HCT116 (cell line): Measurements from ENCODE around the gene ZNF576. TPM values are rescaled to one million over a fixed set of nuclear protein-coding genes. Genes with fewer than 3 reads are reported as not detected.

Experiments
- ATAC-seq: fragments of 200-7000 bp; cut with Tn5 transposase; 2 replicates; pipeline ENCODE4 v1.9.1; 2020; ENCODE audit warnings: mild to moderate bottlenecking, moderate library complexity
- BruUV-seq: library from RNA; stranded (reverse); fragments of 400-500 nt; replicated peaks from 2 replicates; lab custom pipeline; 2021; lab: Mats Ljungman, UMichigan
- CTCF ChIA-PET: fragments of 300-600 bp; sonication (Branson Sonifier 250); formaldehyde crosslinking; loops from one replicate; lab custom pipeline; 2021; ENCODE audit warnings: antibody characterized with exemption; lab: Charles Lee
- POLR2A ChIA-PET: fragments of 300-600, 350-600 bp; sonication (Branson Sonifier 250); formaldehyde crosslinking; loops from one replicate; lab custom pipeline; 2021; ENCODE audit warnings: antibody characterized with exemption; lab: Charles Lee
- RAD21 ChIA-PET, 2 experiments: fragments of 300-600 bp; sonication (Branson Sonifier 250); formaldehyde crosslinking; loops; one replicate each; lab custom pipeline; 2023; ENCODE audit warnings: low total read pairs in 2 of 2; ENCODE audit not compliant: uncharacterized antibody in 2 of 2, unreplicated experiment in 2 of 2, low non-redundant PET in 1 of 2; lab: Charles Lee
- DNase-seq: peaks from one replicate; pipeline ENCODE4 v3.0.0-alpha.2; 2010; ENCODE audit warnings: low read depth, low spot score
- H2AFZ ChIP-seq: fragments of 200-600 bp; shearing (Covaris generic), sonication (generic); 2 replicates; pipeline ENCODE4 v1.6.1; 2017; ENCODE audit warnings: low read depth, mixed run types, mixed read lengths, antibody characterized with exemption, low read length; ENCODE audit not compliant: poor library complexity, severe bottlenecking
- H3K27ac ChIP-seq: 2 replicates; pipeline ENCODE4 v1.5.1; 2012; ENCODE audit warnings: low read depth, low read length
- H3K27me3 ChIP-seq: fragments of 200-600 bp; sonication (generic); 2 replicates; pipeline ENCODE4 v1.6.1; 2016; ENCODE audit warnings: mixed run types, low read length, mixed read lengths; ENCODE audit not compliant: insufficient read depth
- H3K36me3 ChIP-seq, 2 experiments: fragments of 200-500 bp in 1 of 2; fragments of 200-600 bp in 1 of 2; sonication (Bioruptor generic) in 1 of 2; sonication (generic) in 1 of 2; 2 replicates each; pipeline versions ENCODE4 v1.5.1 to v1.6.1; 2014 to 2016; ENCODE audit warnings: low read length in 2 of 2, inconsistent platforms in 1 of 2, mixed read lengths in 1 of 2, mixed run types in 1 of 2; ENCODE audit not compliant: insufficient read depth in 2 of 2, control insufficient read depth in 1 of 2
- H3K4me1 ChIP-seq, 2 experiments: fragments of 200-600 bp in 1 of 2; sonication (generic) in 1 of 2; 2 replicates each; pipeline versions ENCODE4 v1.5.1 to v1.6.1; 2012 to 2017; ENCODE audit warnings: low read length in 2 of 2, inconsistent platforms in 1 of 2, mild to moderate bottlenecking in 1 of 2, mixed read lengths in 1 of 2, mixed run types in 1 of 2, moderate library complexity in 1 of 2; ENCODE audit not compliant: insufficient read depth in 2 of 2, control insufficient read depth in 1 of 2
- H3K4me2 ChIP-seq: fragments of 200-600 bp; sonication (generic); 2 replicates; pipeline ENCODE4 v1.6.1; 2017; ENCODE audit warnings: mixed run types, low read length, mixed read lengths
- H3K4me3 ChIP-seq, 2 experiments: fragments of 200-600 bp in 1 of 2; sonication (generic) in 1 of 2; replicated peaks in 1 of 2; 2 replicates each; pipeline ENCODE4 v1.5.1; 2011 to 2016; ENCODE audit warnings: low read length in 2 of 2, control low read depth in 1 of 2, low read depth in 1 of 2, mild to moderate bottlenecking in 1 of 2, mixed read lengths in 1 of 2, mixed run types in 1 of 2
- H3K79me2 ChIP-seq: fragments of 200-600 bp; sonication (generic); 2 replicates; pipeline ENCODE4 v1.6.1; 2017; ENCODE audit warnings: mild to moderate bottlenecking, mixed run types, low read length, moderate library complexity, mixed read lengths; ENCODE audit not compliant: insufficient read depth
- H3K9ac ChIP-seq: fragments of 200-600 bp; sonication (generic); 2 replicates; pipeline ENCODE4 v1.6.1; 2016; ENCODE audit warnings: low read length, mixed read lengths
- H3K9me2 ChIP-seq: fragments of 200-600 bp; sonication (generic), shearing (Covaris generic); 2 replicates; pipeline ENCODE4 v1.6.1; 2017; ENCODE audit warnings: mixed run types, mild to moderate bottlenecking, moderate library complexity; ENCODE audit not compliant: insufficient read depth
- H3K9me3 ChIP-seq, 2 experiments: fragments of 200-500 bp in 1 of 2; fragments of 200-600 bp in 1 of 2; sonication (Bioruptor generic) in 1 of 2; sonication (generic) in 1 of 2; 2 replicates each; pipeline ENCODE4 v1.6.1; 2014 to 2017; ENCODE audit warnings: low read length in 2 of 2, mixed read lengths in 2 of 2, inconsistent platforms in 1 of 2, low read depth in 1 of 2, mild to moderate bottlenecking in 1 of 2, mixed run types in 1 of 2, moderate library complexity in 1 of 2; ENCODE audit not compliant: control insufficient read depth in 1 of 2, insufficient read depth in 1 of 2
- H4K20me1 ChIP-seq: fragments of 200-600 bp; sonication (generic), shearing (Covaris generic); 2 replicates; pipeline ENCODE4 v1.6.1; 2017; ENCODE audit warnings: mixed run types, mild to moderate bottlenecking, moderate library complexity; ENCODE audit not compliant: insufficient read depth
- CBX3 ChIP-seq: IDR thresholded peaks from 2 replicates; pipeline ENCODE4 v1.6.1; 2012; ENCODE audit warnings: low read depth
- CEBPB ChIP-seq: IDR thresholded peaks from 2 replicates; pipeline ENCODE4 v1.6.1; 2012; ENCODE audit warnings: low read depth
- EGR1 ChIP-seq: IDR thresholded peaks from 2 replicates; pipeline ENCODE4 v1.6.1; 2012; ENCODE audit warnings: low read depth
- ELF1 ChIP-seq: IDR thresholded peaks from 2 replicates; pipeline ENCODE4 v1.6.1; 2012; ENCODE audit warnings: low read depth, borderline replicate concordance
- EZH2 ChIP-seq: fragments of 200-600 bp; sonication (generic); IDR thresholded peaks from 2 replicates; pipeline ENCODE4 v1.6.1; 2017; ENCODE audit warnings: antibody characterized with exemption, mixed run types
- EZH2phosphoT487 ChIP-seq: fragments of 200-600 bp; IDR thresholded peaks from 2 replicates; pipeline ENCODE4 v1.6.1; 2018; ENCODE audit warnings: antibody characterized with exemption, borderline replicate concordance
- JUND ChIP-seq: IDR thresholded peaks from 2 replicates; pipeline ENCODE4 v1.6.1; 2012
- POLR2A ChIP-seq: IDR thresholded peaks from 2 replicates; pipeline ENCODE4 v1.7.0; 2011; ENCODE audit warnings: borderline replicate concordance; ENCODE audit not compliant: insufficient read depth, insufficient read length; ENCODE audit errors: extremely low read depth
- POLR2AphosphoS5 ChIP-seq: IDR thresholded peaks from 2 replicates; pipeline ENCODE4 v1.6.1; 2011; ENCODE audit warnings: mild to moderate bottlenecking, low read depth, low read length, moderate library complexity
- RAD21 ChIP-seq: IDR thresholded peaks from 2 replicates; pipeline ENCODE4 v1.6.1; 2012; ENCODE audit warnings: low read depth, mild to moderate bottlenecking
- REST ChIP-seq: IDR thresholded peaks from 2 replicates; pipeline ENCODE4 v1.6.1; 2012; ENCODE audit warnings: low read depth
- SP1 ChIP-seq: IDR thresholded peaks from 2 replicates; pipeline ENCODE4 v1.6.1; 2012; ENCODE audit warnings: low read depth
- SRF ChIP-seq: IDR thresholded peaks from 2 replicates; pipeline ENCODE4 v1.6.1; 2012; ENCODE audit warnings: low read depth
- TCF7L2 ChIP-seq: IDR thresholded peaks from 2 replicates; pipeline ENCODE4 v1.7.0; 2011; ENCODE audit warnings: borderline replicate concordance, inconsistent platforms; ENCODE audit not compliant: insufficient read depth, insufficient read length; ENCODE audit errors: extremely low read depth
- YY1 ChIP-seq: IDR thresholded peaks from 2 replicates; pipeline ENCODE4 v1.6.1; 2011; ENCODE audit warnings: low read length, low read depth, moderate library complexity, mild to moderate bottlenecking; ENCODE audit not compliant: insufficient replicate concordance; ENCODE audit errors: extremely low read depth
- ZFX ChIP-seq: fragments of 450-650 bp; IDR thresholded peaks from 2 replicates; pipeline ENCODE4 v1.6.1; 2017
- ZNF274 ChIP-seq: fragments of 200-500 bp; sonication (Bioruptor generic); IDR thresholded peaks from 2 replicates; pipeline ENCODE4 v1.6.1; 2014; ENCODE audit warnings: mild to moderate bottlenecking, low read depth, low read length, inconsistent platforms
- intact Hi-C: fragments of 100-400 bp; cut with micrococcal nuclease; formaldehyde crosslinking; loops from 2 replicates; pipeline ENCODE4 v1.10.0; 2022
- total RNA-seq: library from RNA; stranded (reverse); gene quantifications from one replicate; pipeline ENCODE4 v1.2.1, GENCODE V29; 2021; ENCODE audit not compliant: unreplicated experiment
- TF ChIP-seq, protein P1 (sequence below): IDR thresholded peaks from 2 replicates; pipeline ENCODE4 v1.6.1; 2012
- TF ChIP-seq, protein P2 (sequence below): IDR thresholded peaks from 2 replicates; pipeline ENCODE4 v1.6.1; 2011; ENCODE audit warnings: mild to moderate bottlenecking, low read length, moderate library complexity; ENCODE audit not compliant: insufficient replicate concordance; ENCODE audit errors: extremely low read depth
- TF ChIP-seq, protein P3 (sequence below), 3 experiments: fragments of 200-600 bp in 1 of 3; sonication (generic) in 1 of 3; IDR thresholded peaks in 2 of 3; conservative IDR thresholded peaks in 1 of 3; 2 replicates each; pipeline ENCODE4 v1.5.1; 2012 to 2017; ENCODE audit warnings: low read depth in 2 of 3, low read length in 2 of 3, antibody characterized with exemption in 1 of 3, borderline replicate concordance in 1 of 3, control low read depth in 1 of 3, mild to moderate bottlenecking in 1 of 3, mixed read lengths in 1 of 3, mixed run types in 1 of 3, moderate library complexity in 1 of 3; ENCODE audit not compliant: insufficient read depth in 1 of 3

Gene ZNF576
- total RNA-seq, 1 experiment from 2014 or later, result 11.2 TPM

GRCh38 chr19:43644181-43644580, 47.8 kb downstream of the ZNF576 start:
- no peaks in the 10 kb centered on the region for H3K9me3 ChIP-seq
- ChIA-PET POLR2A (no interaction called here), RAD21 (no interaction called here)
- no peaks in the 10 kb centered on the region for H3K79me2 ChIP-seq
- 0 out of 2 replicates have a peak, but pooled peaks cover under 1% of the 10 kb centered on the region for H3K27me3 ChIP-seq
- no peak overlapping the region for H3K9ac ChIP-seq
- no peak overlapping the region for H3K4me3 ChIP-seq
- BruUV-seq, result no TSS peak
- peaks cover 6 to 10% of the 10 kb centered on the region in 2 experiments for H3K4me1 ChIP-seq
- H2AFZ ChIP-seq, result no peak overlapping the region
- no peak for ATAC-seq
- no peaks in the 10 kb centered on the region for H3K9me2 ChIP-seq
- H3K4me2 ChIP-seq, result no peak overlapping the region
- DNase-seq, result no peak
- H4K20me1 ChIP-seq, result no peaks in the 10 kb centered on the region
- TF ChIP-seq, protein P1, sequence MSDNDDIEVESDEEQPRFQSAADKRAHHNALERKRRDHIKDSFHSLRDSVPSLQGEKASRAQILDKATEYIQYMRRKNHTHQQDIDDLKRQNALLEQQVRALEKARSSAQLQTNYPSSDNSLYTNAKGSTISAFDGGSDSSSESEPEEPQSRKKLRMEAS, result no peak
- no peak for TF ChIP-seq ELF1
- no peak for TF ChIP-seq POLR2A
- no peak for TF ChIP-seq RAD21
- TF ChIP-seq EZH2, result no peak
- no peak for TF ChIP-seq REST
- TF ChIP-seq, protein P2, sequence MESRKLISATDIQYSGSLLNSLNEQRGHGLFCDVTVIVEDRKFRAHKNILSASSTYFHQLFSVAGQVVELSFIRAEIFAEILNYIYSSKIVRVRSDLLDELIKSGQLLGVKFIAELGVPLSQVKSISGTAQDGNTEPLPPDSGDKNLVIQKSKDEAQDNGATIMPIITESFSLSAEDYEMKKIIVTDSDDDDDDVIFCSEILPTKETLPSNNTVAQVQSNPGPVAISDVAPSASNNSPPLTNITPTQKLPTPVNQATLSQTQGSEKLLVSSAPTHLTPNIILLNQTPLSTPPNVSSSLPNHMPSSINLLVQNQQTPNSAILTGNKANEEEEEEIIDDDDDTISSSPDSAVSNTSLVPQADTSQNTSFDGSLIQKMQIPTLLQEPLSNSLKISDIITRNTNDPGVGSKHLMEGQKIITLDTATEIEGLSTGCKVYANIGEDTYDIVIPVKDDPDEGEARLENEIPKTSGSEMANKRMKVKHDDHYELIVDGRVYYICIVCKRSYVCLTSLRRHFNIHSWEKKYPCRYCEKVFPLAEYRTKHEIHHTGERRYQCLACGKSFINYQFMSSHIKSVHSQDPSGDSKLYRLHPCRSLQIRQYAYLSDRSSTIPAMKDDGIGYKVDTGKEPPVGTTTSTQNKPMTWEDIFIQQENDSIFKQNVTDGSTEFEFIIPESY, result no peak
- TF ChIP-seq CBX3, result no peak
- TF ChIP-seq SP1, result no peak
- no peak for TF ChIP-seq ZFX
- TF ChIP-seq, protein P3, sequence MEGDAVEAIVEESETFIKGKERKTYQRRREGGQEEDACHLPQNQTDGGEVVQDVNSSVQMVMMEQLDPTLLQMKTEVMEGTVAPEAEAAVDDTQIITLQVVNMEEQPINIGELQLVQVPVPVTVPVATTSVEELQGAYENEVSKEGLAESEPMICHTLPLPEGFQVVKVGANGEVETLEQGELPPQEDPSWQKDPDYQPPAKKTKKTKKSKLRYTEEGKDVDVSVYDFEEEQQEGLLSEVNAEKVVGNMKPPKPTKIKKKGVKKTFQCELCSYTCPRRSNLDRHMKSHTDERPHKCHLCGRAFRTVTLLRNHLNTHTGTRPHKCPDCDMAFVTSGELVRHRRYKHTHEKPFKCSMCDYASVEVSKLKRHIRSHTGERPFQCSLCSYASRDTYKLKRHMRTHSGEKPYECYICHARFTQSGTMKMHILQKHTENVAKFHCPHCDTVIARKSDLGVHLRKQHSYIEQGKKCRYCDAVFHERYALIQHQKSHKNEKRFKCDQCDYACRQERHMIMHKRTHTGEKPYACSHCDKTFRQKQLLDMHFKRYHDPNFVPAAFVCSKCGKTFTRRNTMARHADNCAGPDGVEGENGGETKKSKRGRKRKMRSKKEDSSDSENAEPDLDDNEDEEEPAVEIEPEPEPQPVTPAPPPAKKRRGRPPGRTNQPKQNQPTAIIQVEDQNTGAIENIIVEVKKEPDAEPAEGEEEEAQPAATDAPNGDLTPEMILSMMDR (IDR thresholded peaks at IDR 0.05 in 2 of 3, conservative IDR thresholded peaks at IDR 0.05 in 1 of 3; ENCODE audit: borderline replicate concordance in 1 of 3, insufficient read depth in 1 of 3, low read depth in 2 of 3, low read length in 2 of 3), result no peak
- TF ChIP-seq EGR1, result no peak
- TF ChIP-seq ZNF274, result no peak
- TF ChIP-seq POLR2AphosphoS5, result no peak
- TF ChIP-seq SRF, result no peak
- no peak for TF ChIP-seq EZH2phosphoT487
- TF ChIP-seq YY1, result no peak
- no peak for TF ChIP-seq CEBPB
- TF ChIP-seq TCF7L2, result no peak
- TF ChIP-seq JUND, result no peak
- TF ChIP-seq, all 23 proteins: peak for 0
- intact Hi-C loops, result no loop called here
- Histone ChIP-seq H3K36me3 (peaks cover 8 to 21% of the 10 kb centered on the region in 2 experiments; a peak in 3 of 4 replicates), H3K27ac (no peak overlapping the region)
- CTCF ChIA-PET, result no interaction called here
